Lower leg skin (tissue), 3 donors: ENCODE data around the gene CAND1.

Source experiments
- CTCF ChIP-seq, 3 donors: fragments of 450-650 bp; IDR thresholded peaks; one replicate each; pipeline ENCODE4 v1.5.1; 2016; ENCODE audit warnings: antibody characterized with exemption in 3 of 3, mild to moderate bottlenecking in 3 of 3, moderate library complexity in 2 of 3
- POLR2A ChIP-seq, 2 donors: fragments of 450-650 bp; IDR thresholded peaks; one replicate each; pipeline ENCODE4 v1.6.1; 2016 to 2017; ENCODE audit warnings: antibody characterized with exemption in 2 of 2, mild to moderate bottlenecking in 1 of 2, moderate library complexity in 1 of 2

GRCh38 chr12:67290378-67290777, 21.2 kb downstream of the CAND1 start:
- TF ChIP-seq CTCF (IDR thresholded peaks at IDR 0.05) (no peak), POLR2A (IDR thresholded peaks at IDR 0.05) (no peak)
